Measurements from ENCODE around the gene ATP1B1. TPM values are rescaled to one million over a fixed set of nuclear protein-coding genes. Genes with fewer than 3 reads are reported as not detected.

Gene ATP1B1
- total RNA-seq, 1 donor from 2014 or later, result 173 TPM

DNA sequence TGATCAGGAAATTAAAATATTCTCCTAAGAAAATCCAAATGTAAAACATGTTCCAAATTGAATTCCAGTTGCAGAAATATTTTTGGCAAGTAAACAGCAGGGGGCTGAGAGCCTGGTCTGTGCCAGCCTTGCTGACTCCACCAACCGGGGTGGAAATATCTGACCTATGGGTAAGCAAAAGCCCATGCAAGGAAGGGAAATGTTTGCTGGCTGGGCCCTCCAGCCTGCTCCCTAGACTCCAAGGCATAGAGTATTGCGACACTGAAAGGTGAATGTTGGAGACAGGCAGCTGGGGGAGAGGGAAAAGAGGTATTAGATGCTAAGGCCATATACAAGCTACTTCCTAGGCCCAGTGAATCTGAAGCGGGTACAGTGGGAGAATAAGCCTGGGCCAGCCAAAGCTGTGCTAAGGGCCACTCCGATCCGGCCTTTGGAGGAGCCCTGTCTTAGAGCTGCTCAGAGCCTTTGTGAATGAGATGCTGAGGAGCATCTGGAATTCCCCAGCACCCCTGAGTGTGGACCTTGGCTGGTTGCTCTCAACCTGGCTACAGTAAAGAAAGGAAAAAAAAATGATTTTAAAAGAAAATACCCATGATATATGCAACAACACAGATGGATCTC lies 24.9 kb upstream of the ATP1B1 start:
- H3K4me1 ChIP-seq, result no peaks in the 10 kb centered on the region
- H3K4me3 ChIP-seq, result no peak overlapping the region
- no peak overlapping the region for H3K27ac ChIP-seq
- no peak for DNase-seq
- intact Hi-C loops (cut with DNase I), result no loop called here
- no peaks in the 10 kb centered on the region for H3K36me3 ChIP-seq
- no peak for ATAC-seq
- H3K27me3 ChIP-seq (ENCODE audit: low read depth), result no peaks in the 10 kb centered on the region
- TF ChIP-seq, protein P1, sequence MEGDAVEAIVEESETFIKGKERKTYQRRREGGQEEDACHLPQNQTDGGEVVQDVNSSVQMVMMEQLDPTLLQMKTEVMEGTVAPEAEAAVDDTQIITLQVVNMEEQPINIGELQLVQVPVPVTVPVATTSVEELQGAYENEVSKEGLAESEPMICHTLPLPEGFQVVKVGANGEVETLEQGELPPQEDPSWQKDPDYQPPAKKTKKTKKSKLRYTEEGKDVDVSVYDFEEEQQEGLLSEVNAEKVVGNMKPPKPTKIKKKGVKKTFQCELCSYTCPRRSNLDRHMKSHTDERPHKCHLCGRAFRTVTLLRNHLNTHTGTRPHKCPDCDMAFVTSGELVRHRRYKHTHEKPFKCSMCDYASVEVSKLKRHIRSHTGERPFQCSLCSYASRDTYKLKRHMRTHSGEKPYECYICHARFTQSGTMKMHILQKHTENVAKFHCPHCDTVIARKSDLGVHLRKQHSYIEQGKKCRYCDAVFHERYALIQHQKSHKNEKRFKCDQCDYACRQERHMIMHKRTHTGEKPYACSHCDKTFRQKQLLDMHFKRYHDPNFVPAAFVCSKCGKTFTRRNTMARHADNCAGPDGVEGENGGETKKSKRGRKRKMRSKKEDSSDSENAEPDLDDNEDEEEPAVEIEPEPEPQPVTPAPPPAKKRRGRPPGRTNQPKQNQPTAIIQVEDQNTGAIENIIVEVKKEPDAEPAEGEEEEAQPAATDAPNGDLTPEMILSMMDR (IDR thresholded peaks at IDR 0.05), result no peak
- no peaks in the 10 kb centered on the region for H3K9me3 ChIP-seq

DNA sequence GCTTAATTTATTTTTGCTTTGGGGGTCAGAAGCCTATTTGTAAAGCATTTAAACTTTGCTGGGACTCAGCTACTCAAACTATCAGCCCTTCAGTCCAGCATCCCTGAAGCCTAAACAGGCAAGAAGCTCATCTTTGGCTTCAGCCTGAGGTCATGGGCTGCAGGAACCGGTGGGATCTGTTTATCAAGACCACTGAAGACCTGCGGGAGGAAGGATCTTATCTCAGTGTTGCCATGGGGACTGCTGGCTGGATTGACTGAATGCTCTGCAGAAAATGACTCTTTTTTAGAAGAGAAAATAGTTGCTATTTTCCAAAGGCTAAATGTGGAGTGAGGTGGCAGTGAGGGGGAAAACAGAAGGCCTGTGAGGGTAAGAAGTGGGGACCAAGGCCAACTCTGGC lies 20.6 kb upstream of the ATP1B1 start:
- no peak overlapping the region for H3K27ac ChIP-seq
- no peaks in the 10 kb centered on the region for H3K4me1 ChIP-seq
- H3K36me3 ChIP-seq, result no peaks in the 10 kb centered on the region
- no peak for ATAC-seq
- TF ChIP-seq, protein P1 (IDR thresholded peaks at IDR 0.05), result no peak
- no peak for DNase-seq
- H3K27me3 ChIP-seq (ENCODE audit: low read depth), result no peaks in the 10 kb centered on the region
- H3K9me3 ChIP-seq, result no peaks in the 10 kb centered on the region
- intact Hi-C loops (cut with DNase I), result no loop called here
- H3K4me3 ChIP-seq, result no peak overlapping the region

DNA sequence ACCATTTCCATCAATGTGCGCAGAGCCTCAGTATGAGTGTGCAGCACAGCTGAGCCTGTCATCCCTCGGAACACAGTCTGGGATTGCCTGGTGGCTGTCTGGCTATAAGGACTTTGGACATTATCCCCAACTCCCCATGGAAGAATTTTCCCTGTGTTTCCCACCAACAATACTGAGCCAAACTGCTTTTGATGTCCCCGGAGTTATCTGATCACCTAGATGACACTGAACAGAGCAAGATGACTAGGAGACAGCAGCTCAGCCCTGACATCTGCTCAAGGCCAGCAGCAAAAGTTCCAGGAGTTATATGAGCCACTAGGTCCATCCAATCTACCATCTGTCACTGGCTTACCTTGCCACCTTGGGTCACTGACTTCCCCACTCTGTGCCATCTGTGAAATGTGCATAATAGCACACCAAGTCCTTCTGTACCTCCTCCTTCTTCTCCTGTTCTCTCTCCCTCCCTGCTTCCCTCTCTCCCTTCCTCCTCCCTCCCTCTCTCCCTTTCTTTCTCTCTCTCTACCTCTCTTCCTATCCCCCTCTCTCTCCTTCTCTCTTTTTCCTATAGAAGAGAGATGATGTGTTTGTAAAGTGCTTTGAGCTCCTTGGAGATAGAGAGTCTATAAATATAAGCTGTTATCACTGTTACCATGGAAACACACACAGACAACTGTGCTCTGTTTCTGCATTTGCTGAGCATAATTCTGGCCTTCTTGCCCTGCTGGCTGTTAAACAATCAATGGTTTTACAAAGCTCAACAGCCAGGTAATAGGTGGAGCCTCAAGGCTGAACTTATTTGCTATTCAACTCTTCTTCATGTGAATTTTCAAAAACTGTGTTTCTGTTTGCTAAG lies 19.7 kb upstream of the ATP1B1 start:
- Histone ChIP-seq H3K36me3 (no peaks in the 10 kb centered on the region), H3K4me1 (no peaks in the 10 kb centered on the region), H3K4me3 (no peak overlapping the region), H3K27ac (no peak overlapping the region), H3K9me3 (no peaks in the 10 kb centered on the region), H3K27me3 (ENCODE audit: low read depth) (no peaks in the 10 kb centered on the region)
- DNase-seq (no peak), ATAC-seq (peak; percentile 59 to 62)
- TF ChIP-seq, protein P1 (IDR thresholded peaks at IDR 0.05), result no peak
- intact Hi-C loops (cut with DNase I), result no loop called here

DNA sequence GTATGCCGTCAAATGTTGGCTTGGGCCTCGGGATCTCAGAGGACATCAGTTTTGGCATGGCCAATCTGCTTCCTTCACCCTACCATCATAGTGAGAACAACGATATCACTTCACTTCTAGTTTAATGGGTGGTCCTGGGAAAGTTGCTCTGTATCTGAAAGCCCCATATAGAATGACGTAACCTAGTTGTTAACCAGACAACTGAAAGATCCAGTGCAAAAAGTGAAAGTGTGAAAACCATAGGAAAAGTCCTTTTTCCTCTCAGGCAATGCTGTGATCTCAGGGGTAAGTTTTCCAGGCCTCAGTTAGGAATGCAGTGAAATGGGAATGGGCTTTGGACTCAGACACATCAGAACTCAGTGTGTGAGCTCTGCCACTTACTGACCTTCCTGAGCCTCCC lies 18.6 kb upstream of the ATP1B1 start:
- H3K9me3 ChIP-seq, result no peaks in the 10 kb centered on the region
- H3K36me3 ChIP-seq, result no peaks in the 10 kb centered on the region
- TF ChIP-seq, protein P1 (IDR thresholded peaks at IDR 0.05), result no peak
- H3K27me3 ChIP-seq (ENCODE audit: low read depth), result no peaks in the 10 kb centered on the region
- H3K4me1 ChIP-seq, result no peaks in the 10 kb centered on the region
- intact Hi-C loops (cut with DNase I), result no loop called here
- no peak for DNase-seq
- H3K4me3 ChIP-seq, result no peak overlapping the region
- no peak overlapping the region for H3K27ac ChIP-seq
- ATAC-seq, result no peak

DNA sequence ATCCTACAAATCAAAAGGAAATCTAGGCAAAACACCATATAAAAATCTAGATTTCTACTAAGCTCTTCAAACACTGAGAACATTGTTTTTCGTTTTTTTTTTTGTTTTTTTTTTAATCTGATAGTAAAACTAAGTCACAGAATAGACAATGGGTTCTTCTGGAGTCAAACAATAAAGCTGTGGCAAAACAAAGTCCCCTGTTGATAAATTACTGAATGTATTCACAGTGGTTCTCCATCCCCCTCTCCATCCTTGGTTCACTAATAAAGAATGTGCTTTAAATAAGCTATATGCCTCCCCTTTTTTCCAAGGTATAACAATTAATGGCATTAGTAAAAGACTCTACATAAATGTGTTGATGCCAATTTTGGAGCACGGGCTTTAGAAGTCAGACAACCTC lies 16.7 kb upstream of the ATP1B1 start:
- H3K4me3 ChIP-seq, result no peak overlapping the region
- H3K27me3 ChIP-seq (ENCODE audit: low read depth), result no peaks in the 10 kb centered on the region
- TF ChIP-seq, protein P1 (IDR thresholded peaks at IDR 0.05), result no peak
- no peaks in the 10 kb centered on the region for H3K4me1 ChIP-seq
- no peaks in the 10 kb centered on the region for H3K36me3 ChIP-seq
- ATAC-seq (no peak), DNase-seq (no peak)
- H3K9me3 ChIP-seq, result no peaks in the 10 kb centered on the region
- H3K27ac ChIP-seq, result no peak overlapping the region
- intact Hi-C loops (cut with DNase I), result no loop called here

Data from lower lobe of right lung (tissue), 2 donors.